SK-N-MC (cell line): ENCODE results near the gene KLHL36.

ENCODE experiments used
- DNase-seq: peaks from one replicate; pipeline ENCODE4 v3.0.0-alpha.2; 2011; ENCODE audit warnings: low read depth, low spot score
- H3K27ac ChIP-seq: fragments of 200-600 bp; sonication (generic); 2 replicates; pipeline ENCODE4 v1.5.1; 2016; ENCODE audit warnings: mixed run types
- H3K36me3 ChIP-seq: fragments of 200-600 bp; sonication (generic); 2 replicates; pipeline ENCODE4 v1.6.1; 2017; ENCODE audit warnings: antibody characterized with exemption, low read length, mixed read lengths; ENCODE audit not compliant: insufficient read depth
- H3K4me3 ChIP-seq: fragments of 200-600 bp; sonication (generic); 2 replicates; pipeline ENCODE4 v1.5.1; 2016
- H3K9ac ChIP-seq: fragments of 200-600 bp; sonication (generic); 2 replicates; pipeline ENCODE4 v1.8.0; 2017; ENCODE audit warnings: mixed run types, mixed read lengths; ENCODE audit not compliant: insufficient read length
- H3K9me3 ChIP-seq: fragments of 200-600 bp; sonication (generic); 2 replicates; pipeline ENCODE4 v1.6.1; 2017; ENCODE audit warnings: low read depth, mild to moderate bottlenecking, antibody characterized with exemption, low read length, moderate library complexity, mixed read lengths
- EZH2 ChIP-seq: fragments of 200-600 bp; sonication (generic); IDR thresholded peaks from one replicate; pipeline ENCODE4 v1.6.1; 2017; ENCODE audit warnings: antibody characterized with exemption
- FOXP2 ChIP-seq: optimal IDR thresholded peaks from 2 replicates; pipeline ENCODE3; 2011; ENCODE audit warnings: mild to moderate bottlenecking, moderate library complexity; ENCODE audit not compliant: insufficient read depth; ENCODE audit errors: extremely low read length, control extremely low read depth
- POLR2AphosphoS5 ChIP-seq: IDR thresholded peaks from 2 replicates; pipeline ENCODE4 v1.6.1; 2012; ENCODE audit warnings: mild to moderate bottlenecking, low read depth, low read length, borderline replicate concordance

Gene KLHL36

DNA sequence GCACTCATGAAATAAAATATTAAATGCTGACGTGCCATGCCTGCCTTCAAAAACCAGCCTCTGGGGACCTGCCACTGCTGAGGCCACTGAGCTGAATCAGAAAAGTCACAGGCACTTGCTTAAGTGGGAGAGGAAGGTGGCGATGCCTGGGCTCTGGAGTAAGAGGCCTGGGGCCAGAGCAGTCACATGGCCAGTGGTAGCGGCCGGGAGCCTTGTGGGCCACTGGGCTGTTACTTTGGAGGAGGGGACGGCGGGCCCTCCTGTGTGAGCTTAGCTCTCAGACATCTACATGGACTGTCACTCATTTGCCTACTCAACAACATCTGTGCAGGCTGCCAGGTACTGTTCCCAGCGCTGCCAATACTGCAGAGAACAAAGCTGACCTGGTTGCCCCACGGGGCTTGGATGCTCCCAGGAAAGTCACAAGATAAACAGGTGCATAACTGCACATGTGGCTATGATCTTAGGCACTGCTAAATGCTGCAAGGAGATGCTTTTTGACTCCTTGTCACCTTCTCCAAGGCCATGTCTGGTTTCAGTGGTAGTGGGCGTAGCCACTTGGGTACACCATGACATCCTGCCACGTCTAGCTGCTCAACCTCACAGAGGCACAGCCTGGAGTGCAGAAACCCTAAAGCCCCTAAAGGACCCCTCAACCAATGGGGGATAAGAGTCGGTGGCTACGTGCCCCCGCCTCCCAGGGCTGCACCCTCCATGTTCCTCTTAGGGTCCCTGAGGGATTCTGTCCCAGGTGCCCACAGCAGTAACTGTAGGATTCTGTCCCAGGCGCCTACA is 42.0 kb upstream of the KLHL36 start:
- TF ChIP-seq EZH2 (no peak), FOXP2 (no peak), POLR2AphosphoS5 (no peak)
- Histone ChIP-seq H3K9ac (no peak overlapping the region), H3K9me3 (no peaks in the 10 kb centered on the region), H3K27ac (no peak overlapping the region), H3K4me3 (no peak overlapping the region), H3K36me3 (no peaks in the 10 kb centered on the region)
- no peak for DNase-seq

DNA sequence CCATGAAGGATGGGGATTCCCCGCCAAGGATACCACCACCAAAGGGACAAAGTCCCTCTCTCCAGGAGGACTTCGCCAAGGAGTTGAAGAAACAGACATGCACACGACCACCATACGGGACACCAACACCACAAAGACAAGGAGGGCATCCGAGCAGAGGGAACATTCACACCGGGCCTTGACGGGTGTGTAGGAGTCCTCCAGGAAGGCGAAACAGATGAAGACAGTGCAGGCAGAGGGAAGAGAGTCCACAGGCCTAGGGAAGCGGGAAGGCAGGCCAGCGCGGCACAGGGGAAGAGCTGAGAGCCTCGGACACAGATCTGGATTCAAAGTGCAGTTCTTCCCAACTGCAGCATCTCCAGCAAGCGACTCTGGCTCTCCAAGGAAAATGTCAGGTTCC is 41.2 kb upstream of the KLHL36 start:
- no peaks in the 10 kb centered on the region for H3K36me3 ChIP-seq
- no peak overlapping the region for H3K27ac ChIP-seq
- no peaks in the 10 kb centered on the region for H3K9me3 ChIP-seq
- H3K9ac ChIP-seq, result no peak overlapping the region
- no peak for TF ChIP-seq EZH2
- no peak for TF ChIP-seq FOXP2
- no peak for TF ChIP-seq POLR2AphosphoS5
- no peak overlapping the region for H3K4me3 ChIP-seq
- DNase-seq, result no peak

DNA sequence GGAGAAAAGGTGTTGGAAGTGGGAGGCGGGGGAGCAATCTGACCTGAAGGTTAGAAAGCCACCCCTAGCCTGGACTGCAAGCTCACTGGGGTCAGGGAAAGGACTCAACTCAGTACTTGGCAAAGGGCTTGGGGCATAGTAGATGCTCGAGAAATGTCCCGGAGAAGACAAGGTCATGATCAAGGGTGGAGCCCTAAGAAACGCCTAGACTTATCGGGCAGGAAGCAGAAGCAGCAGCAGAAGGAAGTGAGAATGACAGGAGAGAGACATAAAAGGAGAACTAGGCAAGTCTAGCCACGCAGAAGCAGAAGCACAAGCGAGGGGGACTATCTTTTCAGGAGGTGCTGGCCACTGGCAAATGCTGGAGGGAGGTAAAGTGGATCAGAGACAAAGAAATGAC is 40.6 kb upstream of the KLHL36 start:
- no peaks in the 10 kb centered on the region for H3K36me3 ChIP-seq
- no peaks in the 10 kb centered on the region for H3K9me3 ChIP-seq
- DNase-seq, result no peak
- TF ChIP-seq FOXP2 (no peak), POLR2AphosphoS5 (no peak), EZH2 (no peak)
- H3K27ac ChIP-seq, result no peak overlapping the region
- H3K4me3 ChIP-seq, result no peak overlapping the region
- no peak overlapping the region for H3K9ac ChIP-seq

DNA sequence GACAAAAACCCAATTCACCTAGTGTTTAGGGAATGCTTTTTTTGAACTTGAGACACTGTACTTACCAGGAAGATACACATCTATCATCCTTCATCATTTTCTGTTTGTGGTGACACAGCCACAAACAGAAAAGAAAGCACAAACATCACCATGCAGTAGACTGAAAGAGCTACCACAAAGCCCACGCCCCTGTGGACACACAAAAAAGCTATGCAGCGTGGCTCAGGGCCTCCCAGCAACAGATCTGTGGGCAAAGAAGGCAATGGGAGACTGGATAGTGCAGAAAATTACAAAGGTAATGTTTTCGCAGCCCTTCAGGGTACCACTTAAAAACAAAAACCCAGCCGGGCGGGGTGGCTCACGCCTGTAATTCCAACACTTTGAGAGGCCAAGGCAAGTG is 40.0 kb upstream of the KLHL36 start:
- DNase-seq, result no peak
- Histone ChIP-seq H3K36me3 (no peaks in the 10 kb centered on the region), H3K9ac (no peak overlapping the region), H3K27ac (no peak overlapping the region), H3K4me3 (no peak overlapping the region), H3K9me3 (no peaks in the 10 kb centered on the region)
- TF ChIP-seq POLR2AphosphoS5, result no peak
- TF ChIP-seq FOXP2, result no peak
- no peak for TF ChIP-seq EZH2

DNA sequence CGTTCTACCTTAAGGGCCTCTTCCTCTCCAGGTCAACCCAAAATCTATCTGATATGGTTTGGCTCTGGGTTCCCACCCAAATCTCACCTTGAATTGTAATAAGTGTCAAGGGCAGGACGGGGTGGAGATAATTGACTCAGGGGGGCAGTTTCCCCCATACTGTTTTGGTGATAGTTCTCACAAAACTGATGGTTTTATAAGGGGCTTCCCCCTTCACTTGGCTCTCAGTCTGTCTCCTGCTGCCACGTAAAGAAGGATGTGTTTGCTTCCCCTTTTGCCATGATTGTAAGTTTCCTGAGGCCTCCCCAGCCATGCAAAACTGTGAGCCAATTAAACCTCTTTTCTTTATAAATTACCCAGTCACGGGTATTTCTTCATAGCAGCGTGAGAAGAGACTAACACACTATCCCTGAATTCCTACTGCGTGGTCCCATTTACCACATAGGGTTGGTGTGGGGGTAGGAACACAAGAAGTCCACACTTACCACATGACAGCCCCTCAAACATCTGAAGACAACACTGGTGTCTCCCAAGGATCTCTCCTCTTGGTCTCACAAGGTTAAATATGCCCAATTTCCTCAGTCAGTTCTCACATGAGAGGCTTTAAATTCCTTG is 38.6 kb upstream of the KLHL36 start:
- Histone ChIP-seq H3K27ac (no peak overlapping the region), H3K9ac (no peak overlapping the region), H3K36me3 (no peaks in the 10 kb centered on the region), H3K9me3 (no peaks in the 10 kb centered on the region), H3K4me3 (no peak overlapping the region)
- no peak for TF ChIP-seq POLR2AphosphoS5
- DNase-seq, result no peak

DNA sequence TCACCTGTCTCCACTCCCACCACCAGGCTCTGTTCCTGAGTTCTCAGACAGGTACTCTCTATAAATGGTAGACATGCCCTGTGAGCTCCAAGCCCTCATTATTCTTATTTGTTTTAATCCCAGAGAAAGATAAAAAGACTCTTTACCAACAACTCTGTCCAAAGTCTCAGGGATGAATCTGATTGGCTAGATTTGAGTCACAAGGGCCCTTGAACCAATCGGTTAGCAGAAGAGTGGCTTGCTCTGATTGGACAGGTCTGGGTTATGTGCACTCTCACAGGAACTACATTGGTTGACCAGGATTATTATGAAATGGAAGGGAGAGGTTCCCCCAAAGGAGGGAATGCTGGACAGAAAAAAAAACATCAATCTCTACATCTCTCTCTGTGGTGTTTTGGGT is 37.9 kb upstream of the KLHL36 start:
- Histone ChIP-seq H3K9me3 (no peaks in the 10 kb centered on the region), H3K36me3 (no peaks in the 10 kb centered on the region), H3K4me3 (no peak overlapping the region), H3K9ac (no peak overlapping the region), H3K27ac (no peak overlapping the region)
- TF ChIP-seq EZH2, result no peak
- no peak for TF ChIP-seq POLR2AphosphoS5
- no peak for TF ChIP-seq FOXP2
- no peak for DNase-seq

- no peak for TF ChIP-seq POLR2AphosphoS5
- TF ChIP-seq FOXP2, result no peak
- TF ChIP-seq EZH2, result no peak
- DNase-seq, result no peak
- H3K27ac ChIP-seq, result no peak overlapping the region
- H3K36me3 ChIP-seq, result no peaks in the 10 kb centered on the region
- H3K9ac ChIP-seq, result no peak overlapping the region
- no peaks in the 10 kb centered on the region for H3K9me3 ChIP-seq
- no peak overlapping the region for H3K4me3 ChIP-seq
These were observed 37.3 kb upstream of the KLHL36 start for GRCh38 chr16:84611041-84611440.

DNA sequence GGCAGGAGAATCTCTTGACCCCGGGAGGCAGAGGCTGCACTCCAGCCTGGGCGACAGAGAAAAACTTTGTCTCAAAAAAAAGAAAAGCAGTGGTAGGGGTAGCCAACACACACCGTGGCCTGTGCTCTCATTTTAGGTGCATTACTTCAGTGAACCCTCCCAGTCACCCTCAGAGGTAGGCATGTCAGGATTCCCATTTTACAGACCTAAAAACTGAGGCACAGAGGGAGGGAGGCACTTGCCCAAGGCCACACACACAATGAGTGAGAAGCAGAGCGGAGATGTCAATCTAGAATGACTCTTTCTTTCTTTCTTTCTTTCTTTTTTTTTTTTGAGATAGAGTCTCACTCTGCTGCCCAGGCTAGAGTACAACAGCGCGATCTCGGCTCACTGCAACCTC is 35.6 kb upstream of the KLHL36 start:
- DNase-seq, result no peak
- Histone ChIP-seq H3K9me3 (no peaks in the 10 kb centered on the region), H3K9ac (no peak overlapping the region), H3K4me3 (no peak overlapping the region), H3K27ac (no peak overlapping the region), H3K36me3 (no peaks in the 10 kb centered on the region)
- TF ChIP-seq FOXP2 (no peak), POLR2AphosphoS5 (no peak)
